Astrocyte of the spinal cord (primary cell): ENCODE results near the gene MYPN.
A peak's percentile ranks its signal among the peaks of the same experiment; 100 is the strongest.
"Not testable (repeated sequence)": the region's sequence is repeated elsewhere in the genome, so short reads cannot be mapped to it uniquely, and the experiment has no call there.

ENCODE experiments used
- DNase-seq: peaks from one replicate; pipeline ENCODE4 v3.0.0; 2011; ENCODE audit warnings: low read depth, low spot score
- H3K4me3 ChIP-seq: 2 replicates; pipeline ENCODE4 v1.5.1; 2011; ENCODE audit warnings: low read depth, mild to moderate bottlenecking, low read length, moderate library complexity
- CTCF ChIP-seq: IDR thresholded peaks from 2 replicates; pipeline ENCODE4 v1.5.1; 2012; ENCODE audit warnings: low read depth, mild to moderate bottlenecking, low read length, inconsistent platforms
- in situ Hi-C: cut with HindIII; loops from 2 replicates; pipeline ENCODE4 v1.10.0; 2017; ENCODE audit warnings: low sequenced_read_pairs

Gene MYPN

GRCh38 chr10:68156373-68157185, 47.3 kb downstream of the MYPN start:
- in situ Hi-C loops = no loop called here
- H3K4me3 ChIP-seq = no peak overlapping the region
- peak; percentile 81 for TF ChIP-seq CTCF
- DNase-seq = peak; percentile 75

GRCh38 chr10:68157522-68157921, 48.2 kb downstream of the MYPN start:
- H3K4me3 ChIP-seq, DNase-seq, in situ Hi-C loops: not testable (repeated sequence)

- no peak for DNase-seq
- in situ Hi-C loops = no loop called here
- no peak for TF ChIP-seq CTCF
- H3K4me3 ChIP-seq = no peak overlapping the region
Measured at GRCh38 chr10:68158031-68158430, 48.7 kb downstream of the MYPN start.

GRCh38 chr10:68163735-68164134, 54.4 kb downstream of the MYPN start:
- no peak for DNase-seq
- no peak overlapping the region for H3K4me3 ChIP-seq
- in situ Hi-C loops = no loop called here
- TF ChIP-seq CTCF = no peak

DNA sequence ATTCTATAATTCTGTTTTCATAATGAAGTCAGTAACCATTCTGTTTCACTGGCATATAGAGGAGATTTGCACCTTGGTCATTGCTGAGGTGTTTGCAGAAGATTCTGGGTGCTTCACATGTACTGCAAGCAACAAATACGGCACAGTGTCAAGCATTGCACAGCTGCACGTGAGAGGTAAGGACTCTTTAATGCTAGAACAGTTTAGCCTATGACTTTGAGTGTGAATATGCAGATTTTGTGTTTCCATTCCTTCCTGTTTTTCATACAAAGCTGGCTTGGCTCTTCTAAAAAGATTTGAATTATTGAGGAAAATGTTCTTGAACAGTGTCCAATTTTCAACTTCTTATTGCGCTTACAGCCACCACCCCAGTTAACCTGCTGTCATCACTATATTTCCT, 56.4 kb downstream of the MYPN start:
- in situ Hi-C loops = no loop called here

GRCh38 chr10:68166871-68167585, 57.7 kb downstream of the MYPN start:
- no peak for TF ChIP-seq CTCF
- in situ Hi-C loops = no loop called here
- no peak overlapping the region for H3K4me3 ChIP-seq
- DNase-seq = no peak

More for the DNA sequence above, 56.4 kb downstream of the MYPN start:
- no peak for TF ChIP-seq CTCF
- DNase-seq = no peak
- no peak overlapping the region for H3K4me3 ChIP-seq

GRCh38 chr10:68167586-68168189, 58.4 kb downstream of the MYPN start:
- in situ Hi-C loops = no loop called here
- no peak for DNase-seq
- H3K4me3 ChIP-seq = no peak overlapping the region
- no peak for TF ChIP-seq CTCF
